OCI-LY3 (cell line): ENCODE data around the gene DOCK4.

Source experiments
- H2AFZ ChIP-seq: fragments of 200-600, 300-600 bp; shearing (Covaris generic); 2 replicates; pipeline ENCODE4 v1.6.0; 2014; ENCODE audit warnings: antibody characterized with exemption, low read depth, low read length
- H3K27ac ChIP-seq: fragments of 200-600, 300-600 bp; sonication (generic); 2 replicates; pipeline ENCODE4 v1.5.1; 2014; ENCODE audit warnings: mild to moderate bottlenecking, low read length, moderate library complexity, mixed read lengths
- H3K27me3 ChIP-seq: fragments of 200-600, 300-600 bp; sonication (generic); 2 replicates; pipeline ENCODE4 v1.6.1; 2014; ENCODE audit warnings: low read depth, low read length, mixed read lengths
- H3K36me3 ChIP-seq: fragments of 200-600, 300-600 bp; sonication (generic); replicated peaks from 2 replicates; pipeline ENCODE3; 2014; ENCODE audit warnings: low read depth, low read length, mixed read lengths
- H3K4me1 ChIP-seq: fragments of 300-600, 200-600 bp; sonication (generic); 2 replicates; pipeline ENCODE4 v1.6.1; 2014; ENCODE audit warnings: low read length, mixed read lengths
- H3K4me2 ChIP-seq: fragments of 200-600, 300-600 bp; sonication (generic); 2 replicates; pipeline ENCODE4 v1.6.1; 2014; ENCODE audit warnings: low read length, mixed read lengths
- H3K4me3 ChIP-seq: fragments of 300-600, 200-600 bp; sonication (generic); 2 replicates; pipeline ENCODE4 v1.5.1; 2014; ENCODE audit warnings: antibody characterized with exemption, mild to moderate bottlenecking, low read length, moderate library complexity
- H3K79me2 ChIP-seq: fragments of 300-600, 200-600 bp; shearing (Covaris generic); 2 replicates; pipeline ENCODE4 v1.6.1; 2014; ENCODE audit warnings: mild to moderate bottlenecking, low read length, mixed read lengths
- H3K9ac ChIP-seq: fragments of 300-600, 200-600 bp; shearing (Covaris generic); 2 replicates; pipeline ENCODE4 v1.6.0; 2014; ENCODE audit warnings: mild to moderate bottlenecking, low read length, moderate library complexity
- H3K9me3 ChIP-seq: fragments of 200-600, 300-600 bp; shearing (Covaris generic); 2 replicates; pipeline ENCODE4 v1.6.1; 2014; ENCODE audit warnings: low read length, mixed read lengths; ENCODE audit not compliant: insufficient read depth
- H4K20me1 ChIP-seq: fragments of 200-600, 300-600 bp; sonication (generic); 2 replicates; pipeline ENCODE4 v1.6.1; 2016; ENCODE audit warnings: low read length, mixed read lengths; ENCODE audit not compliant: insufficient read depth
- EZH2phosphoT487 ChIP-seq: fragments of 200-600 bp; shearing (Covaris generic); IDR thresholded peaks from 2 replicates; pipeline ENCODE4 v1.6.1; 2018; ENCODE audit warnings: antibody characterized with exemption, mixed run types, low read depth
- TF ChIP-seq, protein P1 (sequence below): fragments of 200-600, 300-600 bp; sonication (generic); IDR thresholded peaks from 2 replicates; pipeline ENCODE4 v1.5.1; 2014; ENCODE audit warnings: antibody characterized with exemption, low read length, low read depth

The DOCK4 gene

DNA sequence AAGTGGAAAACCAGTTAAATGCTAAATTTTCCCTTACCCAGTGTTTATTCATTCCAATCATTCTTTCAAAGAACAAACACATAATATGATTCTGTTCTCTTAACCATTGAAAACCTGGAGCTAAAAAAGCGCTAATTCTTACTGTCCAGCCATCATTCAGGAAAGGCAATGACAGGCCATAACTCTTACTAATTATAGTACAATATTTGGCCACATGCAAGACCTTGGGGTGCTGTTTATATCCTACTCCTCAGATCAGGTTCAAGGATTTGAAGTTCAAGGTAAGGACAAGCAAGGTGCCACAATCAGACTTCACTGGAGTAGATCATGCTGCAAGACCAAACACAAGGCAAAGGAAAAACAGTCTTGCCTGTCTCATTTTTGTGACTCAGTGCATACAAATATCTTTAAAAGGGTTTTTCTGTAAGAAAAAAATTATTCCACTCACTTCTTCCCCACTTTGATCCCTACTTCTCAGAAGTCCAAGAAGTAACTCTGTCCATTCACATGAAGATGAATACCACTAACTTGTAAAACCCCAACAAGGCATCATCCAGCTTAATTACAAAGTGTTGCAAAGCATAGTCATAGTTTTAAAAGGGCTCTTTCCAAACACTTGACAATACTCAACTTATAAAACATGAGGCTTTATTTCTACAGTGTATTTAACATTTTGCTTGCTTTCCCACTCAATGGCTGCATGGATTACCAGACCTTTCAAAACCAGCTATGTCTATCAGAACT is 153.0 kb downstream of the DOCK4 start:
- Histone ChIP-seq H3K27me3 (no peaks in the 10 kb centered on the region), H3K9me3 (no peaks in the 10 kb centered on the region), H3K27ac (no peak overlapping the region), H3K79me2 (no peaks in the 10 kb centered on the region), H3K4me2 (no peak overlapping the region), H3K9ac (no peak overlapping the region), H3K36me3 (no peaks in the 10 kb centered on the region), H4K20me1 (no peaks in the 10 kb centered on the region), H2AFZ (no peak overlapping the region), H3K4me3 (no peak overlapping the region), H3K4me1 (peaks cover 21% of the 10 kb centered on the region)
- TF ChIP-seq, protein P1, sequence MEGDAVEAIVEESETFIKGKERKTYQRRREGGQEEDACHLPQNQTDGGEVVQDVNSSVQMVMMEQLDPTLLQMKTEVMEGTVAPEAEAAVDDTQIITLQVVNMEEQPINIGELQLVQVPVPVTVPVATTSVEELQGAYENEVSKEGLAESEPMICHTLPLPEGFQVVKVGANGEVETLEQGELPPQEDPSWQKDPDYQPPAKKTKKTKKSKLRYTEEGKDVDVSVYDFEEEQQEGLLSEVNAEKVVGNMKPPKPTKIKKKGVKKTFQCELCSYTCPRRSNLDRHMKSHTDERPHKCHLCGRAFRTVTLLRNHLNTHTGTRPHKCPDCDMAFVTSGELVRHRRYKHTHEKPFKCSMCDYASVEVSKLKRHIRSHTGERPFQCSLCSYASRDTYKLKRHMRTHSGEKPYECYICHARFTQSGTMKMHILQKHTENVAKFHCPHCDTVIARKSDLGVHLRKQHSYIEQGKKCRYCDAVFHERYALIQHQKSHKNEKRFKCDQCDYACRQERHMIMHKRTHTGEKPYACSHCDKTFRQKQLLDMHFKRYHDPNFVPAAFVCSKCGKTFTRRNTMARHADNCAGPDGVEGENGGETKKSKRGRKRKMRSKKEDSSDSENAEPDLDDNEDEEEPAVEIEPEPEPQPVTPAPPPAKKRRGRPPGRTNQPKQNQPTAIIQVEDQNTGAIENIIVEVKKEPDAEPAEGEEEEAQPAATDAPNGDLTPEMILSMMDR = no peak
- TF ChIP-seq EZH2phosphoT487 = no peak

DNA sequence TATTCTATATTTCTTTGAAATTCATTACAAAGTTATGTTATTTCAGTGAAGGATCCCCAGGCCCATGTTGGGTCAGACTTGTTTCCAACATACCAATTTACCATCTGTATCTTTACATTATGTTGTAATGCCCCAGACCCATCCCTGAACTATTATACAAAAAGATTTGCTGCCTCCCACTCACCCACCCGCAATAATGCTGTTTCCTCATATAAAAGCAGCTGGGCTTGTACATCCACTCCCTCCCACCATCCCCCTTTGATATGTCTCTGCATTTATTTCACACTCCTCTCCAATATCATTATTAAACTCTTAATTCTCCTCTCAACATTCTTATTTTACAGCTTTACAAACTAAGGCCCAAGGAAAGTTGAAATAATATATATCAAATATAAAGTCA is 153.7 kb downstream of the DOCK4 start:
- H3K9me3 ChIP-seq = peaks cover 4% of the 10 kb centered on the region; the same call in 1 of the 2 replicates
- H3K4me3 ChIP-seq = no peak overlapping the region
- H3K4me1 ChIP-seq = peaks cover 21% of the 10 kb centered on the region
- TF ChIP-seq, protein P1 = no peak
- no peak for TF ChIP-seq EZH2phosphoT487
- no peaks in the 10 kb centered on the region for H4K20me1 ChIP-seq
- H3K36me3 ChIP-seq = no peaks in the 10 kb centered on the region
- H3K4me2 ChIP-seq = no peak overlapping the region
- no peak overlapping the region for H3K27ac ChIP-seq
- no peaks in the 10 kb centered on the region for H3K79me2 ChIP-seq
- H3K27me3 ChIP-seq = no peaks in the 10 kb centered on the region
- no peak overlapping the region for H2AFZ ChIP-seq
- no peak overlapping the region for H3K9ac ChIP-seq

DNA sequence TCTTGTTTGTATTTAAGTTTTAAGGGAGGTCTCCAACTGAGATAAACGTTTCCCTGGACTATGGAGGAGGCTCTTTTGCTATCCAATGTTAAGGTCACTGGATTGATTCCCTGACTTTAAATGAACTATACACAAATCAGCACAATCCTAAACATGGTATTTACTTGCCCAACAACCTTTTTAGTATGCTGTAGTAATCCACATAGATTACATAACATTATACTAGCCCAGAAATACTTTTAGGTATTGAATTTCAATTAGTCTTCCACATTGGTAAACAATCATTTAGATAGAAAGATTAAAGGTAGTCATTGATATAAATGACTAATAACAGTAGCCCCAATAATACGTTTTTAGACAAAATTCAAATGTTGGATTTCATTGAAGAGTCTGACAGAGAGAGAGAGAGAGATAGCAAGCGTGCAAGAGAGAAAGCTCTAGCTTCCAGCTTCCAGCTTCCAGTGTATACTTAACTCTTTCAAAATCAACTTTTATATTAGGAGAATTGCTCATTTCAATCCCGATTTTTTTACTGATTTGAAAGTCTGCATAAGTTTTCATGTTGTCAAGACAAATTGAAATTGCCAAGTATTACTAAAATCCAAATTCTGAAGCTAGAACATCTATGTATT is 155.8 kb downstream of the DOCK4 start:
- H4K20me1 ChIP-seq = no peaks in the 10 kb centered on the region
- peaks cover 10% of the 10 kb centered on the region; the same call in 1 of the 2 replicates for H3K9me3 ChIP-seq
- H2AFZ ChIP-seq = no peak overlapping the region
- H3K9ac ChIP-seq = no peak overlapping the region
- H3K4me3 ChIP-seq = no peak overlapping the region
- H3K27ac ChIP-seq = no peak overlapping the region
- H3K36me3 ChIP-seq = peaks cover 2% of the 10 kb centered on the region
- TF ChIP-seq EZH2phosphoT487 = no peak
- TF ChIP-seq, protein P1 = no peak
- H3K4me1 ChIP-seq = peaks cover 3% of the 10 kb centered on the region; the same call in 1 of the 2 replicates
- H3K27me3 ChIP-seq = no peaks in the 10 kb centered on the region
- no peak overlapping the region for H3K4me2 ChIP-seq
- H3K79me2 ChIP-seq = no peaks in the 10 kb centered on the region

DNA sequence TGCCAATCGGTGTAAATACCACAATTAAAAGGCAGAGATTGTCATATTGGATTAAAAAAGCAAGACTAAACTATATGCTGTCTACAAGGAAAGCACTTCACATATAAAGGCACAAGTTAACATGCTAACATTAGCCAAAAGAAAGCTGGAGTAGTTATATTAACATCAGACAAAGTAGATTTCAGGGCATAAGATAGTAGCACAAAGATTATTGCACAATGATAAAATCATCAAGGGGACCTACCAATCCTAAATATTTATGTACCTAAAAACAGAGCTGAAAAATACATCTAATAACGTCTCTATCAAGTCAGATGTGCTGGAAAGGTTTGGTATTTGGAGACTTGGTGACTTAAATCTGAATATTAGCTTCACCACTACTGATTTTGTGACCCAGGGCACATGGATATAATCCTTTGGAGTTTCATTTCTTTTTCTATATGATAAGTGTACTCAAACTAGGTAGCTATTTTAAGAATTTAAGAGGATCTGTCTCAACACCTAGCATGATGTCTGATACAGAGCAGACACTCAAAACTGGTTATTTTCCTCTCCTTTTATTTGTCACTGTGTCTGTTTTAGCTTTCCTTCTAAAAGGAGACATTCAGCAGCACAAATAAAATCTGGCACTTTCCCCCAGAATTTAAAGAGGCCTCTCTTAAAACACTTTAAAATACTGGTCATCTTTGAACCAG is 156.5 kb downstream of the DOCK4 start:
- H3K79me2 ChIP-seq = no peaks in the 10 kb centered on the region
- H3K27ac ChIP-seq = no peak overlapping the region
- H3K4me2 ChIP-seq = no peak overlapping the region
- H3K27me3 ChIP-seq = no peaks in the 10 kb centered on the region
- H3K4me1 ChIP-seq = no peaks in the 10 kb centered on the region
- H3K9me3 ChIP-seq = peaks cover 10% of the 10 kb centered on the region; the same call in 1 of the 2 replicates
- H4K20me1 ChIP-seq = no peaks in the 10 kb centered on the region
- TF ChIP-seq EZH2phosphoT487 = no peak
- TF ChIP-seq, protein P1 = no peak
- no peak overlapping the region for H3K4me3 ChIP-seq
- H3K36me3 ChIP-seq = peaks cover 2% of the 10 kb centered on the region
- no peak overlapping the region for H3K9ac ChIP-seq
- H2AFZ ChIP-seq = no peak overlapping the region
